ENCODE data around the gene DNAH6. TPM values are rescaled to one million over a fixed set of nuclear protein-coding genes. Genes with fewer than 3 reads are reported as not detected.

The DNAH6 gene
- total RNA-seq, 1 donor from 2014 or later = 2.6 TPM

GRCh38 chr2:84807063-84807485 is 290.8 kb downstream of the DNAH6 start:
- H4K20me1 ChIP-seq (ENCODE audit: low read depth) = no peaks in the 10 kb centered on the region

GRCh38 chr2:84808279-84808678 is 292.0 kb downstream of the DNAH6 start:
- H2AFZ ChIP-seq (replicated peaks) = no peak overlapping the region
- H3K4me1 Mint-ChIP-seq = peaks cover 3% of the 10 kb centered on the region

More at GRCh38 chr2:84807063-84807485, 290.8 kb downstream of the DNAH6 start:
- Mint-ChIP-seq H3K27ac (no peak overlapping the region), H3K27me3 (ENCODE audit: insufficient read depth, low read depth) (peaks cover 8% of the 10 kb centered on the region), H3K9me3 (peaks cover 2% of the 10 kb centered on the region), H3K4me1 (peaks cover 3% of the 10 kb centered on the region), H3K4me3 (no peak overlapping the region), H3K36me3 (no peaks in the 10 kb centered on the region)
- Histone ChIP-seq H3K4me2 (no peak overlapping the region), H3K27me3 (no peaks in the 10 kb centered on the region), H3K9me3 (ENCODE audit: low read depth) (no peaks in the 10 kb centered on the region), H3K4me1 (no peaks in the 10 kb centered on the region), H3K36me3 (no peaks in the 10 kb centered on the region), H3K4me3 (no peak overlapping the region), H3K79me2 (ENCODE audit: low read depth) (no peaks in the 10 kb centered on the region), H3K9ac (no peak overlapping the region), H3F3A (ENCODE audit: low read depth) (no peaks in the 10 kb centered on the region), H3K27ac (no peak overlapping the region), H2AFZ (replicated peaks) (no peak overlapping the region)
- TF ChIP-seq EZH2 (IDR thresholded peaks at IDR 0.05) (no peak), EZH2phosphoT487 (IDR thresholded peaks at IDR 0.05) (no peak), CTCF (IDR thresholded peaks at IDR 0.05) (no peak)
- DNase-seq (ENCODE audit: low spot score) = no peak

GRCh38 chr2:84811839-84812431 is 295.6 kb downstream of the DNAH6 start:
- H3K4me3 Mint-ChIP-seq = no peak overlapping the region
- H3K36me3 ChIP-seq = no peaks in the 10 kb centered on the region
- no peaks in the 10 kb centered on the region for H3K4me1 ChIP-seq
- H3K9me3 ChIP-seq (ENCODE audit: low read depth) = no peaks in the 10 kb centered on the region
- no peak overlapping the region for H3K9ac ChIP-seq
- H3K27ac Mint-ChIP-seq = no peak overlapping the region
- H3K27me3 Mint-ChIP-seq (ENCODE audit: insufficient read depth, low read depth) = peaks cover 8% of the 10 kb centered on the region
- H3K27ac ChIP-seq = no peak overlapping the region
- no peaks in the 10 kb centered on the region for H3K79me2 ChIP-seq (ENCODE audit: low read depth)
- no peaks in the 10 kb centered on the region for H4K20me1 ChIP-seq (ENCODE audit: low read depth)
- TF ChIP-seq EZH2 (IDR thresholded peaks at IDR 0.05) (no peak), CTCF (IDR thresholded peaks at IDR 0.05) (no peak), EZH2phosphoT487 (IDR thresholded peaks at IDR 0.05) (no peak)
- H3F3A ChIP-seq (ENCODE audit: low read depth) = no peaks in the 10 kb centered on the region
- no peak for DNase-seq (ENCODE audit: low spot score)
- H2AFZ ChIP-seq (replicated peaks) = no peak overlapping the region
- H3K4me2 ChIP-seq = no peak overlapping the region
- no peak overlapping the region for H3K4me3 ChIP-seq
- H3K27me3 ChIP-seq = no peaks in the 10 kb centered on the region
- H3K36me3 Mint-ChIP-seq = no peaks in the 10 kb centered on the region
- H3K9me3 Mint-ChIP-seq = no peaks in the 10 kb centered on the region
- H3K4me1 Mint-ChIP-seq = peaks cover 3% of the 10 kb centered on the region

More at GRCh38 chr2:84808279-84808678, 292.0 kb downstream of the DNAH6 start:
- no peak for DNase-seq (ENCODE audit: low spot score)
- Histone ChIP-seq H3K9me3 (ENCODE audit: low read depth) (no peaks in the 10 kb centered on the region), H3K36me3 (no peaks in the 10 kb centered on the region), H3K27ac (no peak overlapping the region), H3K27me3 (no peaks in the 10 kb centered on the region), H3K4me2 (no peak overlapping the region), H4K20me1 (ENCODE audit: low read depth) (no peaks in the 10 kb centered on the region), H3K4me1 (no peaks in the 10 kb centered on the region), H3K79me2 (ENCODE audit: low read depth) (no peaks in the 10 kb centered on the region), H3K4me3 (no peak overlapping the region), H3K9ac (no peak overlapping the region), H3F3A (ENCODE audit: low read depth) (no peaks in the 10 kb centered on the region)
- Mint-ChIP-seq H3K4me3 (no peak overlapping the region), H3K27me3 (ENCODE audit: insufficient read depth, low read depth) (peaks cover 8% of the 10 kb centered on the region), H3K9me3 (no peaks in the 10 kb centered on the region), H3K36me3 (no peaks in the 10 kb centered on the region), H3K27ac (no peak overlapping the region)
- TF ChIP-seq EZH2phosphoT487 (IDR thresholded peaks at IDR 0.05) = no peak
- TF ChIP-seq EZH2 (IDR thresholded peaks at IDR 0.05) = no peak
- no peak for TF ChIP-seq CTCF (IDR thresholded peaks at IDR 0.05)

Measured in neural progenitor cell (in vitro differentiated cells).